IMR-90 (cell line): Measurements from ENCODE around the gene SS18. TPM values are rescaled to one million over a fixed set of nuclear protein-coding genes. Genes with fewer than 3 reads are reported as not detected.

Experiments used
- ATAC-seq: fragments of 200-7000 bp; cut with Tn5 transposase; 2 replicates; pipeline ENCODE4 v1.9.1; 2020; ENCODE audit warnings: low read depth, mild to moderate bottlenecking, moderate library complexity
- BruUV-seq: library from RNA; stranded (reverse); fragments of 400-500 nt; replicated peaks from 2 replicates; lab custom pipeline; 2021; lab: Mats Ljungman, UMichigan
- CTCF ChIA-PET: fragments of 300-600 bp; formaldehyde crosslinking; extraction: SDS; loops from one replicate; lab custom pipeline; 2021; ENCODE audit warnings: antibody characterized with exemption; lab: Yijun Ruan, JAX
- POLR2A ChIA-PET: fragments of 300-600 bp; sonication (Branson Sonifier 250); formaldehyde crosslinking; loops from one replicate; lab custom pipeline; 2022; ENCODE audit warnings: antibody characterized with exemption; ENCODE audit not compliant: unreplicated experiment; lab: Charles Lee
- DNase-seq: peaks from one replicate; pipeline ENCODE4 v3.0.0; 2013
- H2AFZ ChIP-seq: replicated peaks from 2 replicates; pipeline ENCODE3; 2013; ENCODE audit warnings: low read length, mild to moderate bottlenecking; ENCODE audit not compliant: poor library complexity
- H2AK5ac ChIP-seq: 2 replicates; pipeline ENCODE4 v1.6.1; 2013; ENCODE audit warnings: low read depth, low read length, inconsistent platforms
- H2AK9ac ChIP-seq: replicated peaks from 2 replicates; pipeline ENCODE3; 2013; ENCODE audit warnings: mild to moderate bottlenecking, low read depth, low read length, moderate library complexity; ENCODE audit not compliant: poor library complexity
- H2BK120ac ChIP-seq: 2 replicates; pipeline ENCODE4 v1.6.1; 2013; ENCODE audit warnings: low read depth, low read length, inconsistent platforms
- H2BK15ac ChIP-seq: 3 replicates; pipeline ENCODE4 v1.6.1; 2013; ENCODE audit warnings: low read depth, low read length, inconsistent platforms
- H2BK20ac ChIP-seq: 2 replicates; pipeline ENCODE4 v1.6.1; 2013; ENCODE audit warnings: low read depth, mild to moderate bottlenecking, inconsistent platforms, low read length, moderate library complexity
- H2BK5ac ChIP-seq: 2 replicates; pipeline ENCODE4 v1.6.1; 2013; ENCODE audit warnings: mild to moderate bottlenecking, low read depth, low read length, inconsistent platforms; ENCODE audit not compliant: poor library complexity, severe bottlenecking
- H3K14ac ChIP-seq: replicated peaks from 2 replicates; pipeline ENCODE4 v1.6.1; 2013; ENCODE audit warnings: low read depth, low read length, inconsistent platforms
- H3K18ac ChIP-seq: 2 replicates; pipeline ENCODE4 v1.6.1; 2013; ENCODE audit warnings: low read depth, low read length, control low read depth
- H3K23ac ChIP-seq: 2 replicates; pipeline ENCODE4 v1.6.1; 2013; ENCODE audit warnings: low read depth, low read length, inconsistent platforms
- H3K27ac ChIP-seq: 2 replicates; pipeline ENCODE4 v1.5.1; 2013; ENCODE audit warnings: mild to moderate bottlenecking, control low read depth, low read length; ENCODE audit not compliant: insufficient read depth
- H3K27me3 ChIP-seq: 2 replicates; pipeline ENCODE4 v1.6.1; 2013; ENCODE audit warnings: low read length; ENCODE audit not compliant: control insufficient read depth, insufficient read depth
- H3K36me3 ChIP-seq: 2 replicates; pipeline ENCODE4 v1.6.1; 2013; ENCODE audit warnings: low read length, mixed read lengths; ENCODE audit not compliant: control insufficient read depth, insufficient read depth
- H3K4ac ChIP-seq: 2 replicates; pipeline ENCODE4 v1.6.1; 2013; ENCODE audit warnings: low read depth, low read length, inconsistent platforms
- H3K4me1 ChIP-seq: 2 replicates; pipeline ENCODE4 v1.6.1; 2013; ENCODE audit warnings: low read length, mixed read lengths; ENCODE audit not compliant: control insufficient read depth, insufficient read depth
- H3K4me2 ChIP-seq: 2 replicates; pipeline ENCODE4 v1.6.1; 2013; ENCODE audit warnings: low read depth, mild to moderate bottlenecking, control low read depth, low read length, moderate library complexity
- H3K4me3 ChIP-seq: 2 replicates; pipeline ENCODE4 v1.5.1; 2013; ENCODE audit warnings: low read depth, mild to moderate bottlenecking, control low read depth, low read length, moderate library complexity; ENCODE audit not compliant: insufficient read depth
- H3K56ac ChIP-seq: 2 replicates; pipeline ENCODE4 v1.6.1; 2013; ENCODE audit warnings: low read length, inconsistent platforms; ENCODE audit not compliant: insufficient read depth; ENCODE audit errors: extremely low read depth
- H3K79me1 ChIP-seq, 2 experiments: 2 replicates each; pipeline ENCODE4 v1.6.1; 2013; ENCODE audit warnings: low read length in 2 of 2, inconsistent platforms in 1 of 2, low read depth in 1 of 2
- H3K9ac ChIP-seq: 2 replicates; pipeline ENCODE4 v1.6.1; 2013; ENCODE audit warnings: low read depth, low read length, control low read depth
- H3K9me1 ChIP-seq: 2 replicates; pipeline ENCODE4 v1.6.1; 2013; ENCODE audit warnings: low read length, inconsistent platforms; ENCODE audit not compliant: insufficient read depth
- H3K9me3 ChIP-seq: 2 replicates; pipeline ENCODE4 v1.6.1; 2013; ENCODE audit warnings: low read length; ENCODE audit not compliant: control insufficient read depth, insufficient read depth
- H4K20me1 ChIP-seq: 2 replicates; pipeline ENCODE4 v1.6.1; 2013; ENCODE audit warnings: low read length, inconsistent platforms; ENCODE audit not compliant: insufficient read depth
- H4K5ac ChIP-seq: 2 replicates; pipeline ENCODE4 v1.6.1; 2013; ENCODE audit warnings: mild to moderate bottlenecking, low read depth, low read length, control low read depth
- H4K8ac ChIP-seq, 2 experiments: 2 replicates each; pipeline ENCODE4 v1.6.1; 2013; ENCODE audit warnings: low read depth in 2 of 2, low read length in 2 of 2, control low read depth in 1 of 2, inconsistent platforms in 1 of 2
- H4K91ac ChIP-seq: 2 replicates; pipeline ENCODE4 v1.6.1; 2013; ENCODE audit warnings: low read depth, low read length, inconsistent platforms; ENCODE audit not compliant: insufficient read depth
- CEBPB ChIP-seq: IDR thresholded peaks from 2 replicates; pipeline ENCODE4 v1.6.1; 2012; ENCODE audit warnings: low read depth, low read length, improper control_type of control experiment
- CHD1 ChIP-seq: IDR thresholded peaks from 2 replicates; pipeline ENCODE4 v1.6.1; 2012; ENCODE audit warnings: low read depth, low read length, improper control_type of control experiment
- FOS ChIP-seq: fragments of 150-350 bp; IDR thresholded peaks from 2 replicates; pipeline ENCODE4 v1.6.1; 2016; ENCODE audit warnings: low read depth, low read length
- MAFK ChIP-seq: IDR thresholded peaks from 2 replicates; pipeline ENCODE4 v1.6.1; 2012; ENCODE audit warnings: low read depth, low read length, improper control_type of control experiment
- NFE2L2 ChIP-seq: fragments of 150-350 bp; IDR thresholded peaks from 2 replicates; pipeline ENCODE4 v1.6.1; 2016; ENCODE audit warnings: low read depth, mild to moderate bottlenecking, low read length
- POLR2A ChIP-seq: IDR thresholded peaks from 2 replicates; pipeline ENCODE4 v1.6.1; 2012; ENCODE audit warnings: mild to moderate bottlenecking, low read depth, low read length
- RAD21 ChIP-seq: IDR thresholded peaks from 2 replicates; pipeline ENCODE4 v1.6.1; 2012; ENCODE audit warnings: low read length, improper control_type of control experiment
- RCOR1 ChIP-seq: IDR thresholded peaks from 2 replicates; pipeline ENCODE4 v1.6.1; 2012; ENCODE audit warnings: mild to moderate bottlenecking, low read length, improper control_type of control experiment; ENCODE audit not compliant: insufficient replicate concordance
- SMC3 ChIP-seq: fragments of 150-350 bp; IDR thresholded peaks from 2 replicates; pipeline ENCODE4 v1.6.1; 2016; ENCODE audit warnings: low read depth, mild to moderate bottlenecking, antibody characterized with exemption, low read length, moderate library complexity
- dilution Hi-C: fragments of 300-500 bp; cut with HindIII; formaldehyde crosslinking; loops from one replicate; pipeline ENCODE4 v1.14.3; 2018; ENCODE audit warnings: low sequenced_read_pairs; ENCODE audit not compliant: unreplicated experiment
- in situ Hi-C: fragments of 300-500 bp; cut with MboI; formaldehyde crosslinking; loops from 3 replicates; pipeline ENCODE4 v1.14.3; 2019; ENCODE audit warnings: low sequenced_read_pairs, inconsistent platforms, mixed read lengths
- intact Hi-C: fragments of 100-400 bp; cut with micrococcal nuclease; formaldehyde crosslinking; loops from 2 replicates; pipeline ENCODE4 v1.10.0; 2022
- polyA plus RNA-seq, 3 experiments: library from polyadenylated mRNA; depleted of rRNA; stranded (reverse); fragments of >200 nt; gene quantifications; 2 replicates each; pipeline ENCODE4 v1.2.3, GENCODE V29; 2012; ENCODE audit warnings: low replicate concordance in 1 of 3
- total RNA-seq: library from RNA; depleted of rRNA; stranded (reverse); fragments of >200 nt; gene quantifications from 2 replicates; pipeline ENCODE4 v1.2.3, GENCODE V29; 2012
- TF ChIP-seq, protein P1 (sequence below): fragments of 150-350 bp; IDR thresholded peaks from 2 replicates; pipeline ENCODE4 v1.6.1; 2016; ENCODE audit warnings: low read depth, mild to moderate bottlenecking, low read length, moderate library complexity, borderline replicate concordance
- TF ChIP-seq, protein P2 (sequence below): conservative IDR thresholded peaks from 2 replicates; pipeline ENCODE4 v1.5.1; 2012; ENCODE audit warnings: mild to moderate bottlenecking, low read depth, low read length, improper control_type of control experiment
- TF ChIP-seq, protein P3 (sequence below): fragments of 150-350 bp; IDR thresholded peaks from 2 replicates; pipeline ENCODE4 v1.6.1; 2017; ENCODE audit warnings: mild to moderate bottlenecking, antibody characterized with exemption, low read length, low read depth

SS18 gene
- total and polyA plus RNA-seq, 2 of the 4 experiments (the other 2 are of a cell fraction) = 112 to 242 TPM

DNA sequence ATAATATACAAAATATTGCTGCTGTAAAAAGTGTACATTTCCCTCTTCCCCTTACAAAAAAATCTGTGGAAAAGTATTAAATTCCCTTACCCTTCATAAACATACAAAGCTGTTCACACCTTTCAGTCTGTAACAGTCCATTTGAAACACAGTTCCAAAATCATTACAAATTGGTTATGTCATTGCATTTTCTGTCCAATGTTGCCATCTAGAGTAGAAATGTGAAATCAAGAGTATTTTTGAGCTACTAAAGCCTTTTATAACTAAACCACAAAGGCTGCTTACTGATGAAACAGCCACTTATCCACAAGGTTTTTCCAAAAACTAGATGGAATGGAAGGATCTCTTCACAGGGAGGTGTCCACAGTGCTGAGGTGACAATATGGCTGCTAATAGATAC is 72.5 kb downstream of the SS18 start:
- peaks cover 18% of the 10 kb centered on the region for H3K36me3 ChIP-seq
- in situ Hi-C loops = no loop called here
- no peak overlapping the region for H2BK120ac ChIP-seq
- no peak overlapping the region for H3K18ac ChIP-seq
- intact Hi-C loops = no loop called here
- no peak overlapping the region for H3K4me2 ChIP-seq
- no peaks in the 10 kb centered on the region for H3K27me3 ChIP-seq
- ChIA-PET POLR2A (no interaction called here), CTCF (no interaction called here)
- no peak overlapping the region for H3K9ac ChIP-seq
- H2AK5ac ChIP-seq = no peak overlapping the region
- peaks cover 13 to 16% of the 10 kb centered on the region in 2 experiments for H3K79me1 ChIP-seq
- ATAC-seq = no peak
- no peak overlapping the region for H4K8ac ChIP-seq
- H2BK5ac ChIP-seq = no peak overlapping the region
- no peak overlapping the region for H2AK9ac ChIP-seq
- no peak overlapping the region for H3K27ac ChIP-seq
- no peak overlapping the region for H3K4me3 ChIP-seq
- no peaks in the 10 kb centered on the region for H3K4me1 ChIP-seq
- H3K56ac ChIP-seq = no peak overlapping the region
- no peak overlapping the region for H2BK20ac ChIP-seq
- dilution Hi-C loops = no loop called here
- no peak overlapping the region for H2BK15ac ChIP-seq
- no peak overlapping the region for H4K91ac ChIP-seq
- H2AFZ ChIP-seq = no peak overlapping the region
- H4K20me1 ChIP-seq = no peaks in the 10 kb centered on the region
- H3K14ac ChIP-seq = no peak overlapping the region
- no peak overlapping the region for H4K5ac ChIP-seq
- TF ChIP-seq RAD21 (no peak), FOS (no peak), SMC3 (no peak), NFE2L2 (no peak), CEBPB (no peak), POLR2A (no peak), CHD1 (no peak), RCOR1 (no peak), MAFK (no peak)
- TF ChIP-seq, protein P1, sequence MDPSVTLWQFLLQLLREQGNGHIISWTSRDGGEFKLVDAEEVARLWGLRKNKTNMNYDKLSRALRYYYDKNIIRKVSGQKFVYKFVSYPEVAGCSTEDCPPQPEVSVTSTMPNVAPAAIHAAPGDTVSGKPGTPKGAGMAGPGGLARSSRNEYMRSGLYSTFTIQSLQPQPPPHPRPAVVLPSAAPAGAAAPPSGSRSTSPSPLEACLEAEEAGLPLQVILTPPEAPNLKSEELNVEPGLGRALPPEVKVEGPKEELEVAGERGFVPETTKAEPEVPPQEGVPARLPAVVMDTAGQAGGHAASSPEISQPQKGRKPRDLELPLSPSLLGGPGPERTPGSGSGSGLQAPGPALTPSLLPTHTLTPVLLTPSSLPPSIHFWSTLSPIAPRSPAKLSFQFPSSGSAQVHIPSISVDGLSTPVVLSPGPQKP = no peak
- TF ChIP-seq, protein P2, sequence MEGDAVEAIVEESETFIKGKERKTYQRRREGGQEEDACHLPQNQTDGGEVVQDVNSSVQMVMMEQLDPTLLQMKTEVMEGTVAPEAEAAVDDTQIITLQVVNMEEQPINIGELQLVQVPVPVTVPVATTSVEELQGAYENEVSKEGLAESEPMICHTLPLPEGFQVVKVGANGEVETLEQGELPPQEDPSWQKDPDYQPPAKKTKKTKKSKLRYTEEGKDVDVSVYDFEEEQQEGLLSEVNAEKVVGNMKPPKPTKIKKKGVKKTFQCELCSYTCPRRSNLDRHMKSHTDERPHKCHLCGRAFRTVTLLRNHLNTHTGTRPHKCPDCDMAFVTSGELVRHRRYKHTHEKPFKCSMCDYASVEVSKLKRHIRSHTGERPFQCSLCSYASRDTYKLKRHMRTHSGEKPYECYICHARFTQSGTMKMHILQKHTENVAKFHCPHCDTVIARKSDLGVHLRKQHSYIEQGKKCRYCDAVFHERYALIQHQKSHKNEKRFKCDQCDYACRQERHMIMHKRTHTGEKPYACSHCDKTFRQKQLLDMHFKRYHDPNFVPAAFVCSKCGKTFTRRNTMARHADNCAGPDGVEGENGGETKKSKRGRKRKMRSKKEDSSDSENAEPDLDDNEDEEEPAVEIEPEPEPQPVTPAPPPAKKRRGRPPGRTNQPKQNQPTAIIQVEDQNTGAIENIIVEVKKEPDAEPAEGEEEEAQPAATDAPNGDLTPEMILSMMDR = no peak
- TF ChIP-seq, protein P3, sequence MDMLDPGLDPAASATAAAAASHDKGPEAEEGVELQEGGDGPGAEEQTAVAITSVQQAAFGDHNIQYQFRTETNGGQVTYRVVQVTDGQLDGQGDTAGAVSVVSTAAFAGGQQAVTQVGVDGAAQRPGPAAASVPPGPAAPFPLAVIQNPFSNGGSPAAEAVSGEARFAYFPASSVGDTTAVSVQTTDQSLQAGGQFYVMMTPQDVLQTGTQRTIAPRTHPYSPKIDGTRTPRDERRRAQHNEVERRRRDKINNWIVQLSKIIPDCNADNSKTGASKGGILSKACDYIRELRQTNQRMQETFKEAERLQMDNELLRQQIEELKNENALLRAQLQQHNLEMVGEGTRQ = no peak
- H3K4ac ChIP-seq = no peak overlapping the region
- TSS peak; percentile 73 for BruUV-seq
- peaks cover 2% of the 10 kb centered on the region; the same call in 1 of the 2 replicates for H3K9me1 ChIP-seq
- no peak overlapping the region for H3K23ac ChIP-seq
- no peak for DNase-seq
- no peaks in the 10 kb centered on the region for H3K9me3 ChIP-seq
